OCI-LY3 (cell line): Measurements from ENCODE around the gene CHD2.

ENCODE experiments used
- CTCF ChIP-seq: fragments of 200-600, 300-600 bp; sonication (generic); IDR thresholded peaks from 2 replicates; pipeline ENCODE4 v1.5.1; 2014; ENCODE audit warnings: antibody characterized with exemption, low read length, low read depth
- EZH2phosphoT487 ChIP-seq: fragments of 200-600 bp; shearing (Covaris generic); IDR thresholded peaks from 2 replicates; pipeline ENCODE4 v1.6.1; 2018; ENCODE audit warnings: antibody characterized with exemption, mixed run types, low read depth

- TF ChIP-seq CTCF = no peak
- TF ChIP-seq EZH2phosphoT487 = no peak
Measured at GRCh38 chr15:92979011-92979701, 79.0 kb downstream of the CHD2 start.
